Mucosa of stomach (tissue), 1 donor: ENCODE results near the gene ZIC1.

ENCODE experiments used
- H3K27me3 ChIP-seq: one replicate; pipeline ENCODE4 v1.7.0; 2013; ENCODE audit warnings: mild to moderate bottlenecking, low read length; ENCODE audit not compliant: control insufficient read depth, insufficient read depth
- H3K36me3 ChIP-seq: one replicate; pipeline ENCODE4 v1.7.0; 2013; ENCODE audit warnings: low read length; ENCODE audit not compliant: control insufficient read depth, insufficient read depth
- H3K4me1 ChIP-seq: one replicate; pipeline ENCODE4 v1.7.0; 2013; ENCODE audit warnings: mild to moderate bottlenecking, low read length; ENCODE audit not compliant: control insufficient read depth, insufficient read depth
- H3K4me3 ChIP-seq: one replicate; pipeline ENCODE4 v1.7.0; 2013; ENCODE audit warnings: low read length
- H3K9ac ChIP-seq: one replicate; pipeline ENCODE4 v1.7.0; 2013; ENCODE audit warnings: mild to moderate bottlenecking, low read length, moderate library complexity
- H3K9me3 ChIP-seq: one replicate; pipeline ENCODE4 v1.7.0; 2013; ENCODE audit warnings: mild to moderate bottlenecking, low read length, moderate library complexity; ENCODE audit not compliant: control insufficient read depth
- donor health status: Pancreatic carcinoma.

The ZIC1 gene

GRCh38 chr3:147384210-147385058 is 24.7 kb upstream of the ZIC1 start:
- H3K9me3 ChIP-seq, result no peaks in the 10 kb centered on the region
- H3K36me3 ChIP-seq, result no peaks in the 10 kb centered on the region
- peaks cover 96% of the 10 kb centered on the region for H3K27me3 ChIP-seq
- H3K4me1 ChIP-seq, result no peaks in the 10 kb centered on the region
- H3K4me3 ChIP-seq, result no peak overlapping the region
- no peak overlapping the region for H3K9ac ChIP-seq

DNA sequence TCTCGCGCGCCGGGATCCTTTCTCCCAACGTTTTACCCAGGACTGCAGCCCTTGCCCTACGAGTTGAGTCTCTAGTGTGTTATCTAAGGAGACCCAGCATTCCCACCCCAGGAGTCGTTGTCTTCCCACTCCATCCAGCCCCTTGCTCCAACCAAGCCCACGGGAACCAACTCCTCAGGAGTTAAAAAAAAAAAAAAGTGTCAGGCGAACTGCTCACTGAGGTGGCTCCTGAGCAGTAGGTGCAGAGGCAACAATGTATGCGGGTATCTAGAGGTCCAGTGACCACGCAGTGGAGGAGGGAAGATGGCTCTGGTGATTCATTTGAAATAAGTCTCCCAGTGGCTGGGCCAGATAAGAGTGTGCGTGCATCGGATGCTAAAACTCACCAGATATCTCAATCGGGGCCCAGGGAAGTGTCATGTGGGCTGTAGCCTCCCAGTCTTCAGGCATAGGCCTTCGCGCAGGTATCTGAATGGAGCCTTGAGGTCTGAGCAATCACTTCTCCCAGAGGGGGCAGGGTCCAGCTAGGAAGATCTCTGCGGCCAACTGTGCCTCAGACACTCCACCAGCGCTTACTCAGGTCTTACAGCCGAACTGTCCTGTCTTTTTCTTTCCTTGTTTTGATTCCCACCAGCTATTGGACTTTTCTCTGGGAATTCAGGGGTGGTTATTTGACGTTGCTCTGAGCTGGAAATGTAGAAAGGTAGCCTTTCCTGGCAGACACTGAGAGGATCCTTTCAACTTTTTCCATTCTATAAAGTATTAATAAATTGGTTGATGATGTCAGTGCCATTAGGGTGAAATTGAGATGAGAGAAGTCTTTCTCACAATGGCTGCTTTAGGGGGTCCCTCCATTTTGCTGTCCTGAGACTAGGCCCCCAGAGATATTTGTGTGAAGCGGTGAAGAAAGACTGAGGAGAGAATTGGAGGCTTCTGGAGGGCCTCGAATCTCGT is 23.8 kb upstream of the ZIC1 start:
- H3K27me3 ChIP-seq, result peaks cover 96% of the 10 kb centered on the region
- H3K9ac ChIP-seq, result no peak overlapping the region
- no peaks in the 10 kb centered on the region for H3K36me3 ChIP-seq
- no peaks in the 10 kb centered on the region for H3K9me3 ChIP-seq
- H3K4me1 ChIP-seq, result no peaks in the 10 kb centered on the region
- H3K4me3 ChIP-seq, result no peak overlapping the region

DNA sequence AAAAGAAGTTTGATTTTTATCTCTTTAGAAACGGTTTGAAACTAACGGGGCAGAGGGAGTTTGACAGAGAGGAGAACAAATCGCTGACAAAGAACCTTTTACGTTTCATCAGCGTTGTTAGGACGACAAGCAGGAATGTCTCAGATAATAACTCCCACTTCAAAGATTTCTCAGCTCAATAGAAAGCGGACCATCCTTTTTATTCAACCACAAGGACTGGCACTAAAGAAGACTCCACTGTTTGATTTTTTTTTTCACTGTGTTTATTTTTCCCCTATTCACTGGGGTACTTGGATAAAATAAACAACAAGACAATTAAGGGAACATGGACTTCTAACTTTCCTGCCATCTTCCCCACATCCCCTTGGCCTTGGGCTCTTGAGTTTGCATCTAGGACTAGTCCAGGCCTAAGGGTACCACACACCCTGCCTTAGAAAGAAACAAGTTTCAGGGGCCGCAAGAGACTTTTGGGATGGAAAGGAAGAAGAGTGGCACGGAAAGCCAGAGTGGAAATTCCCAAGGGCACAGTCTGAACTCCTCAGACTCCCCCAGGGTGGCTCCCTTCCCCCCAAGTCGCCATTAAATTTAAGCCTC is 21.8 kb upstream of the ZIC1 start:
- Histone ChIP-seq H3K9ac (no peak overlapping the region), H3K4me1 (no peaks in the 10 kb centered on the region), H3K27me3 (peaks cover 97% of the 10 kb centered on the region), H3K9me3 (no peaks in the 10 kb centered on the region), H3K4me3 (no peak overlapping the region), H3K36me3 (no peaks in the 10 kb centered on the region)

DNA sequence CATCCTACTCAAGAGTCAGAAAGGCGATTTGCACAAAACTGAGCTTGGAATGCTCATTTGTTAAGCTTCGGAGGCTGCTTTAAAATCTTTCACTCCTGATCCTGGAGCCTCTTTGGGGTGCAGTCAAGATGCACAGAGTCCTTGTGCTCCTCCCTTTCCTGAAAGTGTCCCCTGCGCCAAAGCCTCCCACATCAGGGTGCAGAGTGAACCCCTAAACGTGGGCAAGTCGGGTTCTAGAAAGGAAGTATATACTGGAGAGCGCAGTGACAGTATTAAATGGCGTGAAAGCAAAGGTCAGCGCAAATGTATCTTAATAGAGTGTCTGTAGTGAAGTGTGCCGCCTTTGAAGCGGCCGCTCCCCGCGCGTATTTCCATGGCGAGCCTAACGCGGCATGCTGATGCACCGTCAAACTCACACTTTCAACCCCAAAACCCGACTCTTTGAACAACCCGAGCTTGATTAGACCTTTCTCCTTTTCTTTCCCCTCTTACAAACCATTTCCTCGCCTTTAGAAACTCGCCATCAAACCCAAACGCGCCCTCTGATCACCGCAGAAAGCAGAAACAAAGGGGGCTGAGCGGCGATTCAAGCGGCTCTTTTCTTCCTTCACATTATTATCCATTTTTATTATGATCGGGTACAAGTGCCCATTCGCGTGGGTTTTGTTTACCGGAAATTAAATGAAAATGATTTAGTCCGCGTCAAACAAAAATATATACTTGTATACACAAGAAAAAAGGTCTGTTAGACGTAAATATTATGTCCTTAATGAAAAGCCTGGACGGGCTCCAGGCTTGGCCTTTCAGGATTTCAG is 21.1 kb upstream of the ZIC1 start:
- Histone ChIP-seq H3K27me3 (peaks cover 97% of the 10 kb centered on the region), H3K9ac (no peak overlapping the region), H3K4me3 (no peak overlapping the region), H3K36me3 (no peaks in the 10 kb centered on the region), H3K9me3 (no peaks in the 10 kb centered on the region), H3K4me1 (no peaks in the 10 kb centered on the region)

GRCh38 chr3:147388700-147389580 is 20.2 kb upstream of the ZIC1 start:
- H3K36me3 ChIP-seq, result no peaks in the 10 kb centered on the region
- no peaks in the 10 kb centered on the region for H3K9me3 ChIP-seq
- peaks cover 7% of the 10 kb centered on the region for H3K4me1 ChIP-seq
- H3K9ac ChIP-seq, result no peak overlapping the region
- H3K27me3 ChIP-seq, result peaks cover 98% of the 10 kb centered on the region
- H3K4me3 ChIP-seq, result no peak overlapping the region

DNA sequence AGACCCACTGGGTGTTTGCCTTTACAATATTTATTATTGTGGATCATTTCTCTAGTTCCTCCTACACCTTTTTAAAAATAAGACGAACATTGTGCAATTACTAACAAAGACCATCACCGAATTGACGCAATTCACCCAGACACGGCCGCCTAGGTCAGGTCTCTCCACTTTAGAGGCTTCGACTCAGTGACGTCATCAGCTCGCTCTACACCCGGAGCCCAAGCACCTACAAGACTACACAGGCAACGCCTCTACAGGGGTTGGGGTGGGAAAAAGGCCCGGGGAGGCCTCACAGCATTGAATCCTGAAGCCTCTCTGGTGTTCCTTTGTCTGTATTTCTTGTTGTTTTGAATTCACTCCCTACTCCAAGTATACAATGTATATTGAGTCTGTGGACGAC is 19.4 kb upstream of the ZIC1 start:
- no peak overlapping the region for H3K4me3 ChIP-seq
- H3K9ac ChIP-seq, result no peak overlapping the region
- H3K36me3 ChIP-seq, result no peaks in the 10 kb centered on the region
- H3K27me3 ChIP-seq, result peaks cover 98% of the 10 kb centered on the region
- peaks cover 11% of the 10 kb centered on the region for H3K4me1 ChIP-seq
- H3K9me3 ChIP-seq, result no peaks in the 10 kb centered on the region

DNA sequence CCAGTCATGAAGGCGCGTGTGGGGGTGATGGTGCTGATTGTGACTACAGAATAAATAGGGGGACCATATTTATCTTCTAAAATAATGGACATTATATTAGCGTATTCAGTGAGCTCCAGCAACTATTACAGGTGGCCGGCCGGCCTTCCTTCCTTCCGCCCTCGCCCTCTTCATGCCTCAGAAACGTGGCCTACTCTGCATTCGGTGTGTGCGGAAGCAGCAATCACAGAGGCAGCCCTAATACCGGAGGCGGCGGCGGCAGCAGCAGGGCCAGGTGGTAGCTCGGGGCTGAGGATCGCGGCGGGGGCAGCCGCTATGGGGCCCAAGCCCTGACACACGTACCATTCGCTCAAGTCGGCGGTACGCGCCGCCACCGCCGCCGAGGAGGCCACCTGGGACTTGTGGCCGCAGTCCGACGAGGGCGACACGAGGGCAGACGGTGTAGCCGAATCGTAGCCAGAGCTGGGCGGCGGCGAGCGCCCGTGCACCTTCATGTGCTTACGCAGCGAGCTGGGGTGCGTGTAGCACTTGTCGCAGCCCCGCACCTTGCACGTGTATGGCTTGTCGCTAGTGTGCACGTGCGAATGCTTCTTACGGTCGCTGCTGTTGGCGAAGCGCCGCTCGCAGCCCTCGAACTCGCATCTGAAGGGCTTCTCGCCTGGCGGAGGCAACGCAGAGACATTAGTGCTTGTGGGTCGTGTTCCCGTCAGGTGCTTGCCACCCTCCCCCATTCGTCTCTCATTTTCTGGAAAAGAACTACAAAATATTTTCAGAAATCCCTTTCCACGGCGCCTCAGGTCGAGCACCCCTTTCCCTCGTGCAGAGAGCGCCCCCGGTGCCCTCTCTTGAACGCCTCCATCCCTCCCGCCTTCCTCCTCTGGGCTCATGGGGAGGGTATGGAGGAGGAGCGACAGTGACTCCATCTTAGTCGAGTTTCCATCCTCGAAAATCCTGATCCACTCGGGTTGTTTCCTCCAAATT is 18.3 kb upstream of the ZIC1 start:
- H3K9ac ChIP-seq, result no peak overlapping the region
- H3K27me3 ChIP-seq, result peaks cover 98% of the 10 kb centered on the region
- H3K4me1 ChIP-seq, result peaks cover 11% of the 10 kb centered on the region
- no peak overlapping the region for H3K4me3 ChIP-seq
- no peaks in the 10 kb centered on the region for H3K9me3 ChIP-seq
- H3K36me3 ChIP-seq, result no peaks in the 10 kb centered on the region

DNA sequence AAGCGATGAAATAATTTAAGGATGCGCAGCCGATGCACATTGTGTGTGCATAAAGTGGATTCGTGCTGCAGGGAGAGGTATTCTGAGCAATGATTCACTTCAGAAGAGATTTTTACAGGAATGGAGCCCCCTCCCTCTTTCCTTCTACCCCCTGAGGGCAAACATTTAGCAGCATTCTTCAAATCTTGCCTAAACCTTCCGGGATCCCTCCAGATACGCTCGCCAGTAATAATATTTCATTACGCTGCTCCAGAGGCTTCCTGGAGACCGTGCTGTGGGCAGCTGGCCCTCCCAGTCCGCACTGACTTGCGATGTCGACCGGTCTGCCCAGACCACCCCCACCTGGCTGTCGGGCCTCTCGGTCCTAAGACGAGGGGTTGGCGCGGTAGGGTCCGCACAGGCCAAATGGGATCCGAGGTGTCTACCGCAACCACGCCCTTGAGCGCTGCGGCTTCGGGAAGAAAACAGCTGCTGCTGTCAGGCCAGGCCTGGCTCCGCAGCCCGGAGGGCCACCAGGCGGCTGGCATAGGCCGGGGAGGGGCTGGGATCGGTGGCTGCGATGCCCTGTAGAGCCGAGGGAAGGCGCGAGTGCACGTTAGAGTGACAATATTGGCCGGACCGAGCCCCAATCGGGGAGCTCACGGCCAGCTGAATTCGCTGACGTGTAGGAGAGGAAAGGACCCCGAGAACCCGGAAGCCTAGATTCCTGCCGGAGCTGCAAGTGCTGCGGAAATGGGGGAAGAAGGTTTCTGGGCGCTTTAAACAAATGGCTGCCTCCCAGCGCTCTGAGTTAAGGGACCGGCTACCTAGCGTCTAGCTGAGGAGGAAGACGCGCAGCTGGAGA is 17.2 kb upstream of the ZIC1 start:
- Histone ChIP-seq H3K9ac (no peak overlapping the region), H3K9me3 (no peaks in the 10 kb centered on the region), H3K36me3 (no peaks in the 10 kb centered on the region), H3K4me3 (no peak overlapping the region), H3K27me3 (peaks cover 99% of the 10 kb centered on the region), H3K4me1 (peaks cover 11% of the 10 kb centered on the region)

DNA sequence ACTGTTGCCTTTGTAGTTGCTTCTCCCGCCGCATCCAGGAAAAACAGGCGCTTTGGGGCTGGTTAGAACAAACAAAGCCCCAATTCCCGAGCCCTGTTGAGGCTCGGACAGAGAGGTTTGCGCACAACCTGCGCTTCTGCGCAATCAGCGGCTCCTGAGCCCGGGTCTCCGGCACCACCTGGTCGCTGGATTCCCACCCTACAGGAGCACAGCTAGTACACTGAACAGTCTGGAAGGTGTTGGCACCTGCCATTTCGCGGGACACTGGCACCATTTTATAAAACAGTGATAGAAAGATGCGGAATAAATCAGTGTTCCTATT is 16.6 kb upstream of the ZIC1 start:
- H3K9ac ChIP-seq, result no peak overlapping the region
- no peaks in the 10 kb centered on the region for H3K9me3 ChIP-seq
- H3K4me1 ChIP-seq, result peaks cover 11% of the 10 kb centered on the region
- H3K36me3 ChIP-seq, result no peaks in the 10 kb centered on the region
- peaks cover 99% of the 10 kb centered on the region for H3K27me3 ChIP-seq
- no peak overlapping the region for H3K4me3 ChIP-seq
